GM10847 (cell line): ENCODE results near the gene HLA-DPB1.

Experiments
- POLR2A ChIP-seq: IDR thresholded peaks from 2 replicates; pipeline ENCODE4 v1.6.1; 2011; ENCODE audit not compliant: insufficient read length; ENCODE audit errors: extremely low read depth

HLA-DPB1 gene

DNA sequence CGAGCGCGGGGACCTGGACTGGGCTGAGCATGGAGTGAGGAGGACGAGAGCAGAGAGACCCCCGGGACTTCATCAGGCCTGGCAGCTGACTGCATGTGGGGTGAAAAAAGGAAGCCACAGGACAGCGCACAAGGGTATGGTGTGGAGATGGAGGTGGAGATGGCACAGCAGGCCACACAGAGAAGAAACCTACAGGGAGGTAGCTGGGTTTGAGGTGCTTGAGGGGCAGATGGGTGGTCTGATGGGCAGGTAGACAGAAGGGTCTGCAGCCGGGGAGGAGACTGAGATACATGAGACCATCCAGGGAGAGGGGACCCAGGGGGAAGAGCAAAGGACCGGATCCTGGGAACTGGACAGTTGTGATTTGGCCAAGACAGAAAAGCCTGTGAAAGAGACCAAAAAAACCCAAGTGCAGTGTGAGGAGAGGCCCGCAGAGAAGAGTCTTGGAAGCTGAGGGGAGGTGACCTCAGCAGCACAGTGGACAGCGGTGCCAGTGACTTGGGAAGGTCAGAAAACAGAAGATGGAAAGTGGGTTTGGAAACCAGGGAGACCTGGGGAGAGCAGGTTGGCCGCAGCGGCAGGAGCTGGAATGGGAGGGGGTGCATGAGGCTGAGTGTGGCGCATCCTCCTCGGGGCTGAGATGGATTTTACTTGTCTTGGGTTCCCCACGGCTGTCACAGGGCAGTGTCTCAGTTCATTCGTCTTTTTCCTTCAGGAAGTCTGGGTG, 5.5 kb downstream of the HLA-DPB1 start:
- no peak for TF ChIP-seq POLR2A

- no peak for TF ChIP-seq POLR2A
Measured at GRCh38 chr6:33082702-33083101, 6.9 kb downstream of the HLA-DPB1 start.

DNA sequence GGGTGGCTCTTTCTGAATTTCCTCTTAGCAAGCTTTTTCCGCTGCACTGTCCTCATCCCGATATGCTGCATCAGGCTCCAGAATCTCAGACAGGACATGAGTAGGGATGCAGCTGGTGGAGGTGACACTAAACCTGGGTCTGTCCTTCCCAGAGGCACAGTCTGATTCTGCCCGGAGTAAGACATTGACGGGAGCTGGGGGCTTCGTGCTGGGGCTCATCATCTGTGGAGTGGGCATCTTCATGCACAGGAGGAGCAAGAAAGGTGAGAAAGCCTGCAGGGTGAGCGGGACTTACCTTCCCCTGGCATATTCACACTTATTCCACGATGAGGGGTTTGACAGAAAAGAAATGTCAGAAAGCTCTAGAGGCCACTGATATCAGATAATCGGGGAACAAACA, 9.8 kb downstream of the HLA-DPB1 start:
- TF ChIP-seq POLR2A = no peak

GRCh38 chr6:33088258-33088930, 12.6 kb downstream of the HLA-DPB1 start:
- no peak for TF ChIP-seq POLR2A

DNA sequence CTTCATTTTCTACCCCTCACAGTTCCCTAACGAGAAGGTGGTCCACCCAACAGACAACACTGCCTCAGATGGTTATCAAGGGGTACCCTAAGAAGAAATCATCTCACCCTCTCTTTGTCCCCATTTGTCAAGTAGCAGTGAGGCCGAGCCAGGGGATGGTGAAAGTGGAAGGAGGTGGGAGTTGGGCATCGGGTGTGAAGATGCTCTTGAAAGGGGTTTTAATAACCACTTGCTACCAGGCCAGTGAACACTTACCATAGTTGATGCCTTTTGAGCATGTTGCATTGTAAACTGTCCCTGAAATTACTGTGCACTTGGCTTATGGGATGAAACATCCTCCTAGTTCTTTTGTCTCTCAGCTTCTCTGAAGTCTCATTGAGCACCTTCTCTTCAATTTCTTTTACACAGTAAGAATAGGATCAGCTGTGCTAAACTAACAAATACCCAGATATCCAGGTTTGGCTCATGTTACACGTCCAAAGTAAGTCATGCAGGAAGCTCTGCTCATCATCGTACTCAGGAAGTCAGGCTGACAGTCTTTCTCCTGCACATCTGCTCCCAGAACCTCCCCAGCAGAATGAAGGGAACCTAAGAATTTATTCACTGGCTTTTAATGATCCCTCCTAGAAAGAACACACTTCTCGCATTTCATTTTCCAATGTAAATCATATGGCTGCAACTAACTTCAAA, 13.3 kb downstream of the HLA-DPB1 start:
- TF ChIP-seq POLR2A = no peak

DNA sequence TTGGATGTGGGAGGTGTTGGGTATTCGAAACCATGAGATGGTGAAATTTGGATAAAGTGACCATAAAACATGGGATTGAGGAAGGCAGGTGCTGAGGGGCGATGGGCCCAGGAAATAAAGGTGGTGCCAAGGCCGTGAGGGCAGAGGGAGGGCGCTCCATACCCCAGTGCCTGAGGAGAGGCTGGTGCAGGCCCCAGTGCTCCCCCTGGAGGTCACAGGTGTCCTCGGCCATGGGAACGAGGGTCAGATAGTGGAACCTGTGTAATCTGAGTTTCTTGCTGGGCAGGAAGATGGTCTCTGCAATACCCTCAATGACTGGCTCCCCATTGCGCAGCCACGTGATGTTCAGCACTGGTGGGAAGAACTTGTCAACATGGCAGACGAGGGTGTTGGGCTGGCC, 16.2 kb downstream of the HLA-DPB1 start:
- no peak for TF ChIP-seq POLR2A

DNA sequence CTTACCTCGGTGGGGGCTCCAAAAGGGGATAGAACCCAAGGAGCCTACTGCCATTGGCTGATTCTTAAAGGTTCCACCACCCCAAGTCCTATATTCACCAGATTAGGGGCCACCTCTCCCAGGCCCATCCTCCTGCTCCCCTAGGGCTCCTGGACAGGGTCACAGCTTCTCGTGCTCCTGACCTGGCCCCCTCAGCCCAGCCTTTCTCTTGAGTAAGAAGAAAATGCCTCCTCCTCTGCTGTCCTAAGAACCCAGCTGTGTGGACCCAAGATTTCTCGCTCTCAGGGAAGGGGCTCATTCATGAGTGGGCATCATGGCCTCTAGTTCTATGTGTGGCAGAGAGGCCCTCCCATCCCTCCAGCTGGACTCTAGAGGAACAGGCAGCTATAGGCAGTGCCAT, 16.6 kb downstream of the HLA-DPB1 start:
- no peak for TF ChIP-seq POLR2A

GRCh38 chr6:33093855-33094254, 18.1 kb downstream of the HLA-DPB1 start:
- TF ChIP-seq POLR2A = no peak

DNA sequence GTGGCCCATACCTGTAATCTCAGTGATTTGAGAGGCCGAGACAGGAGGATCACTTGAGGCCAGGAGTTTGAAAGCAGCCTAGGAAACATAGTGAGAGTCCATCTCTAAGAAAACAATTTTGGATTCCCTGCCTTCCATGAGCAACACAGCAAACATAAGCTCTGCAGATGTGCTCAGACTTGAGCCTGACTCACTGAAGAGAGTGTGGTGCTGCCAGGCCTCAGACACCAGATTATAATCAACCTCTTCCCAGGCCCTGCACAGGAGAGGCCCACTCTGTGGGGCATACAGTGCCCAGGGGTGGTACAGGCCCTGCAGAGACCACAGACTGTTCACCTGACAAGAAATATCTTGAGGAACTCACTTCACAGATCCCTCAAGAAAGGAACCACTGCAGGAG, 19.9 kb downstream of the HLA-DPB1 start:
- TF ChIP-seq POLR2A = no peak

DNA sequence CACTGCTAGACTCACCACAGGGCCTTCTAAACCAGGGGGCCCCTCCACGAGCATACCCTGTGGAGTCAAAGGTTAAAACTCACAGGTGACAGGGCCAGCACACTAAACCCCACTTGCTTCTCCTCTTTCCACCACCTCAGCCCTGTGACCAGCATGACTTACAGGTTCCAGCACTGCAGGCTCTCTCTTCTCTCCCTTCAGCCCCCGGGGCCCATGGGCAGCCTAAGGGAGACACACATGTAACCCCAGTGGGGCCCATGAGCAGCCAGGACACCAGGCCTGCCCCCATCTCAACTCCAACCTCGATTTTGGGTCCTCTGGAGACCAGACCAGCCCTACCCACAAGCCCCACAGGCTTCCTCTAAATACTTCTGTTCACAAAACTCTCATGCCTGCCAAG, 28.0 kb downstream of the HLA-DPB1 start:
- TF ChIP-seq POLR2A = no peak

DNA sequence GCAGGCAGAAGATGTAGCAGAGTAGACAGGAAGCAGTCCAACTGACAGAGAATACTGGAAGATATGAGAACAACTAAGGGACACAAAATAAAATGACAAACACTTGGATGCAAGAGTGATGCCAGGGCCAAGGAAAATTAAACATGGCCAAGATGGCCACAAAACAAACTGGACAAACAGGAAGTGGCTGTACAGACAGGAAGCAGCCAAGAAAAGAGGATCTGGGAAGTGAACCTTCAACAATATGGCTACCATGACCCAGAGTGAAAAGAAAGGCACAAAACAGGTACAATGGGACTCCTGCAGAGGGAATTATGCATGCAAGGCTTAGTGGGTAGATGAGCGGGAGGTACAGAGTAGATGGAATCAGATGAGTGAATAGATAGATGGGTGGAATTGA, 29.1 kb downstream of the HLA-DPB1 start:
- TF ChIP-seq POLR2A = no peak

DNA sequence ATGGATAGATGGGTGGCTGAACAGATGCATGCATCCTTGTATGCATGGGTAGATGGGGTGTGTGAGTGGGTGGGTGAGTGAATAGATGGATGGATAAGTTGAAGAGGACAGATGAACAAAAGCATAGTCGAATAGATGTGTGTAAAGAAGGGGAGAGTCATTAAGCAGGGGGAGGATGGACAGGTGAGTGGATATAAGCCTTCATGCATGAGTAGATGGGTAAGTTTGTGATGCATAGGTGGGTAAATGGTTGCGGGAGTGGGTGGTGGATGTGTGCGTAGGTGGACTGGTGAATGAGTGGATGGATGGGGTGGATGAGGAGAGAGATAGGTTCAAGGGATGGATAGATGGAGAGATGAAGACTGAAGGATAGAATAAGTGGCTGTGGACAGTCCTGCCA, 29.6 kb downstream of the HLA-DPB1 start:
- TF ChIP-seq POLR2A = no peak

DNA sequence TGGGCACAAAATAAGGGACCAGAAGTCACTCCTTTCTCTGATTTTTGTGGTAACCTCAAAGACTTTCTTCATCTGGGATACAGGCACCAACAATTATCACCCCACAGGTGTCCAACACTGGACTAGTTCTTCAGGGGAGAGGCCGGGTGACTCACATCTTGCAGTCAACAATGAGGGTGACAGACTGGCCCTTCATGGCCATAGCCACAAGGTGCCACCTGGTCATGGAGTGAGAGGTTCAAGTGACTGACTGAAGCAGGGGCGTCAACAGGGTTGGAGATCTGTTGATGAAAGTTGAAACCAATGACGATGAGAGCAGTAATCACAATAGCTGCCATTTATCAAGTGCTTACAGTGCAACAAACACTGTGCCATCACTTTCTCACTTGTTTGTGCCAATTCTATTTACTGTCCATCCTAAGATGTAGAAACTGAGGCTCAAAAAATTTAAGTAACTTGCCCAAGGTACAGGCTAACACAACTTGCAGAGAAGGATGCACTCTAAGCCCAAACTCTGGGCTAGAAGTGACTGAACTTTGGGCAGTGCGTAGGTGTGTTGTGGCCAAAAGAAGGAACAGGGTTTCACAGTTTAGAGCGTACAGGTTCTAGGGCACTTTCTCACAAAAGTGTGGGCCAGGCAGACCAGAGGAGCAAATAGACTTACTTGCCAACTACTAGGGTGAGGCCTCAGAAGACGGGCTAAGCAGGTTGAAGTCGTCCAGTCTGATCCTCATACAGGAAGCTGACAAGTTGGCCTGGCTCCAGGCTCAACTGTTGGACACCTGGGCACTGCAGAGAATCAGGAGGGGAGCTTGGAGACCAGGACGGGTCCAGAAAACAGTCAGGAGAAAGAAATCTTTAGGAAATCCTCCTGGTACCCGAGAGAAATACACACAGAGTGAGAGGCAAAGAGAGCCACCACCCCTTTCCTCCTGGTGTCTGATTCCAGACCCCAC, 30.4 kb downstream of the HLA-DPB1 start:
- no peak for TF ChIP-seq POLR2A

GRCh38 chr6:33107641-33108040, 31.9 kb downstream of the HLA-DPB1 start:
- no peak for TF ChIP-seq POLR2A

DNA sequence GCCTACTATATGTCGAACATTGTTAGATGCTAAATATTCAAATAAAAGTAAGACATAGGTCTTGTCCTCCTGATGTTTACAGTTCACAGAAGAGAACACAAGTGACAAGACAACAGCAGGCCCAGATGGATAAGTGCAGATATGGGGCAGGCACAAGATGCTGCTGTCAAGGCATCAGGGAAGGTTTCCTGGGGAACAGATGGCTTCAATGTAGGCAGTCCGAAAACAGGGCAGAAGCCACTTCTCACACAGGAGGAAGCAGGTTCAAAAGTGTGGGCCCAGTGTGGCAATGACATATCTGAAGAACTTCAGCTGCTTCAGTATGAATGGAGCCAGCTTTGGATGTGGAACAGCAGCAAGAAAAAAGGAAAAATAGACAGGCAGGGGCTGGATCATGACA, 32.5 kb downstream of the HLA-DPB1 start:
- TF ChIP-seq POLR2A = no peak
